Vagina (tissue), 2 donors: ENCODE data around the gene AXIN1.

Experiments used
- CTCF ChIP-seq, 3 experiments: fragments of 450-650 bp in 2 of 3; fragments of 200-600 bp in 1 of 3; sonication (generic) in 1 of 3; IDR thresholded peaks; one replicate each; pipeline ENCODE4 v1.5.1; 2017 to 2019; ENCODE audit warnings: antibody characterized with exemption in 3 of 3, mild to moderate bottlenecking in 2 of 3, moderate library complexity in 2 of 3
- POLR2A ChIP-seq, 2 donors: fragments of 450-650 bp; IDR thresholded peaks; one replicate each; pipeline ENCODE4 v1.6.1; 2017; ENCODE audit warnings: antibody characterized with exemption in 2 of 2, mild to moderate bottlenecking in 2 of 2, moderate library complexity in 2 of 2
- POLR2AphosphoS5 ChIP-seq, 2 donors: sonication (generic); formaldehyde crosslinking; IDR thresholded peaks; one replicate each; pipeline ENCODE4 v1.9.0; 2017; ENCODE audit warnings: antibody characterized with exemption in 2 of 2, mild to moderate bottlenecking in 2 of 2, low read depth in 1 of 2; ENCODE audit not compliant: insufficient read depth in 1 of 2

- TF ChIP-seq POLR2A (IDR thresholded peaks at IDR 0.05) = no peak
- TF ChIP-seq CTCF (IDR thresholded peaks at IDR 0.05) = no peak
- TF ChIP-seq POLR2AphosphoS5 (IDR thresholded peaks at IDR 0.05; ENCODE audit: insufficient read depth in 1 of 2, low read depth in 1 of 2) = no peak
These were observed 17.4 kb upstream of the AXIN1 start for GRCh38 chr16:369866-370436.
